Endothelial cell of umbilical vein (primary cell): ENCODE results near the gene BLID. TPM values are rescaled to one million over a fixed set of nuclear protein-coding genes. Genes with fewer than 3 reads are reported as not detected.
A peak's percentile ranks its signal among the peaks of the same experiment; 100 is the strongest.

ENCODE experiments used
- BruUV-seq: library from RNA; stranded (reverse); fragments of 400-500 nt; replicated peaks from 2 replicates; lab custom pipeline; 2021; lab: Mats Ljungman, UMichigan
- CTCF ChIA-PET: fragments of 300-600, 350-600 bp; sonication (Branson Sonifier 250); formaldehyde crosslinking; loops from one replicate; lab custom pipeline; 2021; ENCODE audit warnings: antibody characterized with exemption, inconsistent platforms; lab: Charles Lee
- POLR2A ChIA-PET: fragments of 300-600, 350-600 bp; sonication (Branson Sonifier 250); formaldehyde crosslinking; loops from one replicate; lab custom pipeline; 2021; ENCODE audit warnings: antibody characterized with exemption, inconsistent platforms; lab: Charles Lee
- DNase-seq: peaks from one replicate; pipeline ENCODE4 v3.0.0-alpha.2; 2011; ENCODE audit warnings: low read depth, low spot score
- FAIRE-seq: peaks from 2 replicates; lab custom pipeline; 2011; peaks lifted over from hg19 to GRCh38; lab: Jason Lieb, UNC
- H2AFZ ChIP-seq: 2 replicates; pipeline ENCODE4 v1.6.0; 2012; ENCODE audit warnings: low read depth, low read length, control low read depth, inconsistent platforms
- H3K27ac ChIP-seq: 2 replicates; pipeline ENCODE4 v1.5.1; 2011; ENCODE audit warnings: low read depth, mild to moderate bottlenecking, control low read depth, low read length, moderate library complexity; ENCODE audit not compliant: insufficient read depth
- H3K27me3 ChIP-seq, 2 experiments: 2 replicates each; pipeline versions ENCODE4 v1.6.0 to v1.6.1; 2011; ENCODE audit warnings: low read length in 2 of 2, mixed read lengths in 1 of 2; ENCODE audit not compliant: control insufficient read depth in 2 of 2, insufficient read depth in 2 of 2
- H3K36me3 ChIP-seq, 2 experiments: 2 replicates in 1 of 2; 3 replicates in 1 of 2; pipeline ENCODE4 v1.5.1; 2011; ENCODE audit warnings: low read length in 2 of 2, mild to moderate bottlenecking in 1 of 2, moderate library complexity in 1 of 2; ENCODE audit not compliant: control insufficient read depth in 2 of 2, insufficient read depth in 2 of 2; ENCODE audit errors: extremely low read depth in 1 of 2
- H3K4me1 ChIP-seq: 3 replicates; pipeline ENCODE4 v1.5.1; 2011; ENCODE audit warnings: mild to moderate bottlenecking, low read length; ENCODE audit not compliant: control insufficient read depth, insufficient read depth; ENCODE audit errors: extremely low read depth
- H3K4me2 ChIP-seq: 2 replicates; pipeline ENCODE4 v1.6.1; 2011; ENCODE audit warnings: low read length, control low read depth, mixed read lengths; ENCODE audit not compliant: insufficient read depth
- H3K4me3 ChIP-seq, 3 experiments: fragments of 200-600 bp in 1 of 3; sonication (generic), shearing (Covaris generic) in 1 of 3; replicated peaks in 1 of 3; 2 replicates each; pipeline ENCODE4 v1.5.1; 2011 to 2016; ENCODE audit warnings: control low read depth in 3 of 3, low read length in 3 of 3, mild to moderate bottlenecking in 2 of 3, inconsistent platforms in 1 of 3, low read depth in 1 of 3, moderate library complexity in 1 of 3; ENCODE audit not compliant: insufficient read depth in 1 of 3
- H3K79me2 ChIP-seq: 2 replicates; pipeline ENCODE4 v1.6.0; 2012; ENCODE audit warnings: low read length, inconsistent platforms; ENCODE audit not compliant: control insufficient read depth, insufficient read depth
- H3K9ac ChIP-seq: replicated peaks from 2 replicates; pipeline ENCODE3; 2011; ENCODE audit warnings: low read length, control low read depth; ENCODE audit not compliant: insufficient read depth; ENCODE audit errors: extremely low read depth
- H3K9me1 ChIP-seq: replicated peaks from 3 replicates; pipeline ENCODE4 v1.6.0; 2011; ENCODE audit warnings: mild to moderate bottlenecking, low read length; ENCODE audit not compliant: control insufficient read depth, insufficient read depth; ENCODE audit errors: extremely low read depth
- H3K9me3 ChIP-seq: replicated peaks from 2 replicates; pipeline ENCODE4 v1.5.1; 2012; ENCODE audit warnings: low read length, inconsistent platforms; ENCODE audit not compliant: control insufficient read depth, insufficient read depth
- H4K20me1 ChIP-seq: replicated peaks from 2 replicates; pipeline ENCODE3; 2011; ENCODE audit warnings: mild to moderate bottlenecking, low read length; ENCODE audit not compliant: control insufficient read depth, insufficient read depth; ENCODE audit errors: extremely low read depth
- EZH2 ChIP-seq: IDR thresholded peaks from 2 replicates; pipeline ENCODE4 v1.6.1; 2012; ENCODE audit warnings: borderline replicate concordance, low read depth, mild to moderate bottlenecking, moderate library complexity, low read length, inconsistent platforms; ENCODE audit not compliant: severe bottlenecking
- FOS ChIP-seq: IDR thresholded peaks from 2 replicates; pipeline ENCODE4 v1.6.1; 2011; ENCODE audit warnings: mild to moderate bottlenecking, low read length, moderate library complexity, borderline replicate concordance; ENCODE audit not compliant: insufficient read depth
- GATA2 ChIP-seq: IDR thresholded peaks from 2 replicates; pipeline ENCODE4 v1.7.0; 2011; ENCODE audit warnings: low read depth, mild to moderate bottlenecking, moderate library complexity, mixed read lengths, low read length; ENCODE audit not compliant: insufficient read length, insufficient read depth
- JUN ChIP-seq: IDR thresholded peaks from 2 replicates; pipeline ENCODE4 v1.6.1; 2011; ENCODE audit warnings: borderline replicate concordance, low read depth; ENCODE audit not compliant: insufficient read length, insufficient read depth
- MYC ChIP-seq: IDR thresholded peaks from one replicate; pipeline ENCODE4 v1.6.1; 2011; ENCODE audit warnings: mild to moderate bottlenecking, low read depth, low read length
- POLR2A ChIP-seq: IDR thresholded peaks from 2 replicates; pipeline ENCODE4 v1.6.1; 2012; ENCODE audit warnings: low read depth, mild to moderate bottlenecking, control low read depth, low read length
- POLR2AphosphoS5 ChIP-seq: IDR thresholded peaks from 2 replicates; pipeline ENCODE4 v1.6.1; 2012; ENCODE audit warnings: low read depth, mild to moderate bottlenecking, control low read depth, low read length, moderate library complexity; ENCODE audit not compliant: insufficient read depth
- dilution Hi-C: fragments of 300-500 bp; cut with MboI; formaldehyde crosslinking; loops from one replicate; pipeline ENCODE4 v1.15.0; 2019; ENCODE audit warnings: low sequenced_read_pairs; ENCODE audit not compliant: extremely low pct_ligation_motif_present
- intact Hi-C: fragments of 100-400 bp; cut with micrococcal nuclease; formaldehyde crosslinking; loops from one replicate; pipeline ENCODE4 v1.10.0; 2022
- polyA plus RNA-seq, 4 experiments: library from polyadenylated mRNA; depleted of rRNA in 3 of 4; stranded (reverse) in 3 of 4; unstranded in 1 of 4; fragments of >200 nt; gene quantifications; 2 replicates each; pipeline versions ENCODE4 v1.2.1 to v1.2.3, GENCODE V29; 2011 to 2012; ENCODE audit warnings: missing spikeins in 1 of 4
- total RNA-seq: library from RNA; stranded (reverse); gene quantifications from 2 replicates; pipeline ENCODE4 v1.2.3, GENCODE V29; 2021
- TF ChIP-seq, protein P1 (sequence below): IDR thresholded peaks from 2 replicates; pipeline ENCODE4 v1.6.1; 2011; ENCODE audit not compliant: insufficient read depth, insufficient read length
- TF ChIP-seq, protein P2 (sequence below), 2 donors: IDR thresholded peaks; 1 replicate in 1 of 2; 2 replicates in 1 of 2; pipeline ENCODE4 v1.5.1; 2011; ENCODE audit warnings: low read length in 2 of 2, mild to moderate bottlenecking in 2 of 2, moderate library complexity in 2 of 2, control low read depth in 1 of 2, inconsistent platforms in 1 of 2, low read depth in 1 of 2; ENCODE audit not compliant: insufficient read depth in 1 of 2; ENCODE audit errors: extremely low read depth in 1 of 2

Gene BLID
- total and polyA plus RNA-seq, 2 donors (not counting 3 experiments of a cell fraction or from before 2014, with no cell fraction given): 0.12 to 3.5 TPM

DNA sequence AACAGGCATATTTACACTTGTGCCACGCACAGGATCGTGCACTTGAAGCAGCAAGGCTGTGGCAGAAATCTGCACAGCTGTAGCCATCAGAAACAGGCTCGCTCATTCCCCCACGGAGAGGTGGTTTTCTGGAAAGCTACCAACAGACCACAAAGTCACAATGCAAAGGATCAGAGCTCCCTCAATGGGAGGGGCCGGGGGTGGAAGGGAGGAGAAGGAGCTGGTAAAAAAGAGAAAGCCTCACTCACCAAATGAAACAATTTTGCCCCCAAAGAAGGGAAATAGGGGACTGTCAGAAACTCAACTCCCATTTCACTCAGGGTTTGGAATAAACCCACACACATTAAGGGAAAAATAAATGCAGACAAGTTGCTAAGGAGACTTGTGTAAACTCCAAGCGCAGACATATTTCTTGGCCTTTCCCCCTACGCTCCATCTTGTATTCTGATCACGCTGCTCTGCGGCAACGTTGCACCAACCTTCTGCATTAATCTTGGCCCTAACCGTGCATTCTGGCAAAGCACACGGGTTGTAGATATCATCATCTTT, 43.2 kb upstream of the BLID start:
- BruUV-seq: no TSS peak
- peaks cover 100% of the 10 kb centered on the region for H3K79me2 ChIP-seq
- H3K9me1 ChIP-seq: no peaks in the 10 kb centered on the region
- FAIRE-seq: peak; percentile 61
- no peak for TF ChIP-seq FOS
- TF ChIP-seq, protein P1, sequence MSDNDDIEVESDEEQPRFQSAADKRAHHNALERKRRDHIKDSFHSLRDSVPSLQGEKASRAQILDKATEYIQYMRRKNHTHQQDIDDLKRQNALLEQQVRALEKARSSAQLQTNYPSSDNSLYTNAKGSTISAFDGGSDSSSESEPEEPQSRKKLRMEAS: no peak
- no peak for TF ChIP-seq JUN
- no peak for TF ChIP-seq POLR2A
- TF ChIP-seq, protein P2, sequence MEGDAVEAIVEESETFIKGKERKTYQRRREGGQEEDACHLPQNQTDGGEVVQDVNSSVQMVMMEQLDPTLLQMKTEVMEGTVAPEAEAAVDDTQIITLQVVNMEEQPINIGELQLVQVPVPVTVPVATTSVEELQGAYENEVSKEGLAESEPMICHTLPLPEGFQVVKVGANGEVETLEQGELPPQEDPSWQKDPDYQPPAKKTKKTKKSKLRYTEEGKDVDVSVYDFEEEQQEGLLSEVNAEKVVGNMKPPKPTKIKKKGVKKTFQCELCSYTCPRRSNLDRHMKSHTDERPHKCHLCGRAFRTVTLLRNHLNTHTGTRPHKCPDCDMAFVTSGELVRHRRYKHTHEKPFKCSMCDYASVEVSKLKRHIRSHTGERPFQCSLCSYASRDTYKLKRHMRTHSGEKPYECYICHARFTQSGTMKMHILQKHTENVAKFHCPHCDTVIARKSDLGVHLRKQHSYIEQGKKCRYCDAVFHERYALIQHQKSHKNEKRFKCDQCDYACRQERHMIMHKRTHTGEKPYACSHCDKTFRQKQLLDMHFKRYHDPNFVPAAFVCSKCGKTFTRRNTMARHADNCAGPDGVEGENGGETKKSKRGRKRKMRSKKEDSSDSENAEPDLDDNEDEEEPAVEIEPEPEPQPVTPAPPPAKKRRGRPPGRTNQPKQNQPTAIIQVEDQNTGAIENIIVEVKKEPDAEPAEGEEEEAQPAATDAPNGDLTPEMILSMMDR (IDR thresholded peaks at IDR 0.05; ENCODE audit: extremely low read depth in 1 of 2, insufficient read depth in 1 of 2, low read depth in 1 of 2, low read length in 2 of 2): no peak
- TF ChIP-seq POLR2AphosphoS5: no peak
- TF ChIP-seq MYC: no peak
- no peak for TF ChIP-seq GATA2
- TF ChIP-seq EZH2: no peak
- H4K20me1 ChIP-seq: no peaks in the 10 kb centered on the region
- intact Hi-C loops (no loop called here), dilution Hi-C loops (no loop called here)
- POLR2A ChIA-PET: no interaction called here
- H3K9me3 ChIP-seq: no peaks in the 10 kb centered on the region
- peak overlapping the region; percentile 82 for H3K27ac ChIP-seq
- CTCF ChIA-PET: interaction anchor here (1.0 to 2.0 kb wide), 6 partner anchors 37 to 59 kb away, joined by 3 to 12 read pairs (median 4); no protein-coding TSS in a partner anchor
- no peaks in the 10 kb centered on the region for H3K27me3 ChIP-seq
- peaks cover 68% of the 10 kb centered on the region for H3K4me1 ChIP-seq
- no peak overlapping the region for H2AFZ ChIP-seq
- H3K36me3 ChIP-seq: peaks cover 0 to 12% of the 10 kb centered on the region in 2 experiments
- no peak overlapping the region for H3K4me3 ChIP-seq
- peak; percentile 29 for DNase-seq
- H3K4me2 ChIP-seq: peak overlapping the region; percentile 97
- peak overlapping the region; percentile 3 for H3K9ac ChIP-seq
